Stimulated activated CD4-positive, alpha-beta T cell treated with anti-CD3 and anti-CD28 coated beads, Interleukin-4, amount 100 ng/mL, for 24 hours (primary cell): ENCODE data around the gene UBR1.
"Not testable (repeated sequence)": the region's sequence is repeated elsewhere in the genome, so short reads cannot be mapped to it uniquely, and the experiment has no call there.

ENCODE experiments used
- DNase-seq: peaks from one replicate; pipeline ENCODE4 v3.0.0-alpha.2; 2020

The UBR1 gene

GRCh38 chr15:43105778-43106485 lies at the start of gene UBR1:
TSS of gene UBR1 (minus strand) at chr15:43106038. CDS start at chr15:43106022, 16 bp downstream.
- peak; percentile 90 for DNase-seq

GRCh38 chr15:43153269-43153668 lies 47.4 kb upstream of the UBR1 start:
- no peak for DNase-seq

GRCh38 chr15:43151688-43152087 lies 45.9 kb upstream of the UBR1 start:
- no peak for DNase-seq

- DNase-seq: no peak
These were observed 44.5 kb upstream of the UBR1 start for GRCh38 chr15:43150191-43150929.

GRCh38 chr15:43146184-43146583 lies 40.3 kb upstream of the UBR1 start:
- DNase-seq: no peak

GRCh38 chr15:43144512-43144911 lies 38.7 kb upstream of the UBR1 start:
- no peak for DNase-seq

GRCh38 chr15:43143203-43143941 lies 37.5 kb upstream of the UBR1 start:
- DNase-seq: no peak

- no peak for DNase-seq
These were observed 29.5 kb upstream of the UBR1 start for GRCh38 chr15:43135351-43135750.

- DNase-seq: no peak
These were observed 28.4 kb upstream of the UBR1 start for GRCh38 chr15:43134157-43134635.

- DNase-seq: peak; percentile 61
These were observed 27.8 kb upstream of the UBR1 start, which contains the start of gene TMEM62 for GRCh38 chr15:43133430-43134156. TSS of gene TMEM62 (plus strand) at chr15:43133586. CDS start at chr15:43133803, 217 bp downstream.

- DNase-seq: no peak
These were observed 27.1 kb upstream of the UBR1 start for GRCh38 chr15:43132830-43133429.

GRCh38 chr15:43128980-43129335 lies 23.1 kb upstream of the UBR1 start:
- DNase-seq: no peak

GRCh38 chr15:43128174-43128979 lies 22.5 kb upstream of the UBR1 start:
- not testable (repeated sequence) for DNase-seq

- DNase-seq: no peak
These were observed 21.9 kb upstream of the UBR1 start for GRCh38 chr15:43127752-43128151.

- DNase-seq: no peak
These were observed 20.5 kb upstream of the UBR1 start for GRCh38 chr15:43126356-43126755.

GRCh38 chr15:43125100-43125661 lies 19.3 kb upstream of the UBR1 start:
- DNase-seq: no peak

GRCh38 chr15:43121863-43122262 lies 16.0 kb upstream of the UBR1 start:
- DNase-seq: no peak

GRCh38 chr15:43118829-43119228 lies 13.0 kb upstream of the UBR1 start:
- DNase-seq: no peak

GRCh38 chr15:43118286-43118685 lies 12.4 kb upstream of the UBR1 start:
- no peak for DNase-seq

GRCh38 chr15:43111354-43111753 lies 5.5 kb upstream of the UBR1 start:
- DNase-seq: no peak

- DNase-seq: no peak
These were observed 1.9 kb upstream of the UBR1 start for GRCh38 chr15:43107751-43108150.
